Measurements from ENCODE around the gene RPL35A.

DNA sequence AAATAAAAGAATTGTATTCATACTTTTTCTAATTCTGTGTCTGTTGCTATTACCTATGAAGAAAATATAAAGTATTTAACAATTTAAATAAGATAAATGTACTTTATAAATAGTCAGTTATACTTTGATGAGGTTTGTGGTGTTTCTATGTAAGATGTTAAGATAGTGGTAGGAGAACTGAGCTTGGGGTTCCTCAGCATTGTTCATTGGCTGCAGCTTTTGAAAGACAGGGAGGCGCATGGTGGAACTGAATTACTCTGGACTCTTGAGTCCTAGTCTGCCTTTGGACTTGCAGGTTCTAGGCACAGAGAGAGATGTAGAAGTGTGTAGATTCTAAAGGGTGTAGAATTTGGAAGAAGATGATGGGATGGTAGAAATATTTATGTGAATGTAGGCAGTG lies 33.1 kb downstream of the RPL35A start:
- TF ChIP-seq CTCF (IDR thresholded peaks at IDR 0.05) (no peak), EP300 (IDR thresholded peaks at IDR 0.05) (no peak)
